Measurements from ENCODE around the gene PIP5KL1.

GRCh38 chr9:127953154-127953553 lies 22.6 kb upstream of the PIP5KL1 start:
- TF ChIP-seq CTCF (conservative IDR thresholded peaks at IDR 0.05; ENCODE audit: low read depth, low read length) (no peak), POLR2A (IDR thresholded peaks at IDR 0.05; ENCODE audit: low read depth, low read length) (no peak), CEBPB (IDR thresholded peaks at IDR 0.05; ENCODE audit: low read depth, low read length) (no peak), SMC3 (IDR thresholded peaks at IDR 0.05; ENCODE audit: low read depth, low read length) (no peak), BHLHE40 (IDR thresholded peaks at IDR 0.05; ENCODE audit: low read depth, low read length) (no peak)
- TF ChIP-seq, protein P1, sequence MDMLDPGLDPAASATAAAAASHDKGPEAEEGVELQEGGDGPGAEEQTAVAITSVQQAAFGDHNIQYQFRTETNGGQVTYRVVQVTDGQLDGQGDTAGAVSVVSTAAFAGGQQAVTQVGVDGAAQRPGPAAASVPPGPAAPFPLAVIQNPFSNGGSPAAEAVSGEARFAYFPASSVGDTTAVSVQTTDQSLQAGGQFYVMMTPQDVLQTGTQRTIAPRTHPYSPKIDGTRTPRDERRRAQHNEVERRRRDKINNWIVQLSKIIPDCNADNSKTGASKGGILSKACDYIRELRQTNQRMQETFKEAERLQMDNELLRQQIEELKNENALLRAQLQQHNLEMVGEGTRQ (IDR thresholded peaks at IDR 0.05; ENCODE audit: low read depth, low read length), result no peak

Data from IMR-90 (cell line).